Effector memory CD4-positive, alpha-beta T cell (primary cell): Measurements from ENCODE around the gene FNDC3B.

Experiments
- DNase-seq, 3 donors: peaks; one replicate each; pipeline ENCODE4 v3.0.0-alpha.2; 2020
- H3K27ac ChIP-seq: 2 replicates; pipeline ENCODE4 v1.7.0; 2013; ENCODE audit warnings: mild to moderate bottlenecking, low read length, moderate library complexity; ENCODE audit not compliant: insufficient read depth, poor library complexity, severe bottlenecking
- H3K27me3 ChIP-seq: replicated peaks from 2 replicates; pipeline ENCODE4 v1.7.0; 2013; ENCODE audit warnings: mild to moderate bottlenecking, low read length; ENCODE audit not compliant: insufficient read depth, control insufficient read depth, poor library complexity, severe bottlenecking
- H3K36me3 ChIP-seq: 2 replicates; pipeline ENCODE4 v1.7.0; 2013; ENCODE audit warnings: mild to moderate bottlenecking, low read length, moderate library complexity; ENCODE audit not compliant: control insufficient read depth, insufficient read depth
- H3K4me1 ChIP-seq: 2 replicates; pipeline ENCODE4 v1.7.0; 2013; ENCODE audit warnings: low read length, mild to moderate bottlenecking; ENCODE audit not compliant: control insufficient read depth, insufficient read depth, poor library complexity, severe bottlenecking
- H3K4me3 ChIP-seq: 2 replicates; pipeline ENCODE4 v1.7.0; 2013; ENCODE audit warnings: low read length, low read depth, mild to moderate bottlenecking; ENCODE audit not compliant: insufficient read depth, poor library complexity, severe bottlenecking
- H3K9me3 ChIP-seq: 2 replicates; pipeline ENCODE4 v1.7.0; 2013; ENCODE audit warnings: mild to moderate bottlenecking, low read length, moderate library complexity; ENCODE audit not compliant: control insufficient read depth

FNDC3B gene

GRCh38 chr3:172191629-172192028 is 152.3 kb downstream of the FNDC3B start:
- Histone ChIP-seq H3K9me3 (no peaks in the 10 kb centered on the region), H3K27me3 (no peaks in the 10 kb centered on the region), H3K36me3 (no peaks in the 10 kb centered on the region), H3K4me1 (no peaks in the 10 kb centered on the region), H3K27ac (no peak overlapping the region), H3K4me3 (no peak overlapping the region)
- DNase-seq, result no peak

- Histone ChIP-seq H3K4me3 (no peak overlapping the region), H3K36me3 (no peaks in the 10 kb centered on the region), H3K27me3 (no peaks in the 10 kb centered on the region), H3K4me1 (no peaks in the 10 kb centered on the region), H3K9me3 (no peaks in the 10 kb centered on the region), H3K27ac (no peak overlapping the region)
- no peak for DNase-seq
Observed at GRCh38 chr3:172192830-172193415, 153.5 kb downstream of the FNDC3B start.

GRCh38 chr3:172193436-172193835 is 154.1 kb downstream of the FNDC3B start:
- H3K27me3 ChIP-seq, result no peaks in the 10 kb centered on the region
- no peak overlapping the region for H3K4me3 ChIP-seq
- no peak overlapping the region for H3K27ac ChIP-seq
- DNase-seq, result no peak
- no peaks in the 10 kb centered on the region for H3K4me1 ChIP-seq
- H3K36me3 ChIP-seq, result no peaks in the 10 kb centered on the region
- no peaks in the 10 kb centered on the region for H3K9me3 ChIP-seq

- H3K36me3 ChIP-seq, result no peaks in the 10 kb centered on the region
- DNase-seq, result no peak
- H3K27ac ChIP-seq, result no peak overlapping the region
- H3K27me3 ChIP-seq, result no peaks in the 10 kb centered on the region
- no peaks in the 10 kb centered on the region for H3K4me1 ChIP-seq
- H3K9me3 ChIP-seq, result no peaks in the 10 kb centered on the region
- H3K4me3 ChIP-seq, result no peak overlapping the region
Observed at GRCh38 chr3:172194702-172195406, 155.5 kb downstream of the FNDC3B start.

- no peak overlapping the region for H3K27ac ChIP-seq
- H3K9me3 ChIP-seq, result no peaks in the 10 kb centered on the region
- no peaks in the 10 kb centered on the region for H3K4me1 ChIP-seq
Observed at GRCh38 chr3:172195407-172195754, 156.0 kb downstream of the FNDC3B start.

GRCh38 chr3:172197344-172197743 is 158.0 kb downstream of the FNDC3B start:
- no peak for DNase-seq
- no peaks in the 10 kb centered on the region for H3K4me1 ChIP-seq
- H3K36me3 ChIP-seq, result no peaks in the 10 kb centered on the region
- H3K27me3 ChIP-seq, result no peaks in the 10 kb centered on the region
- no peak overlapping the region for H3K27ac ChIP-seq
- no peaks in the 10 kb centered on the region for H3K9me3 ChIP-seq
- H3K4me3 ChIP-seq, result no peak overlapping the region

More at GRCh38 chr3:172195407-172195754, 156.0 kb downstream of the FNDC3B start:
- Histone ChIP-seq H3K27me3 (no peaks in the 10 kb centered on the region), H3K36me3 (no peaks in the 10 kb centered on the region), H3K4me3 (no peak overlapping the region)
- no peak for DNase-seq

- DNase-seq, result no peak
- Histone ChIP-seq H3K27ac (no peak overlapping the region), H3K36me3 (no peaks in the 10 kb centered on the region), H3K9me3 (no peaks in the 10 kb centered on the region), H3K27me3 (no peaks in the 10 kb centered on the region), H3K4me3 (no peak overlapping the region), H3K4me1 (no peaks in the 10 kb centered on the region)
Observed at GRCh38 chr3:172198428-172198827, 159.1 kb downstream of the FNDC3B start.

- Histone ChIP-seq H3K4me1 (no peaks in the 10 kb centered on the region), H3K4me3 (no peak overlapping the region), H3K27ac (no peak overlapping the region), H3K9me3 (peaks cover under 1% of the 10 kb centered on the region), H3K27me3 (no peaks in the 10 kb centered on the region), H3K36me3 (no peaks in the 10 kb centered on the region)
- DNase-seq, result no peak
Observed at GRCh38 chr3:172199850-172200369, 160.5 kb downstream of the FNDC3B start.

- no peak overlapping the region for H3K27ac ChIP-seq
- H3K9me3 ChIP-seq, result peaks cover 8% of the 10 kb centered on the region
- no peaks in the 10 kb centered on the region for H3K36me3 ChIP-seq
- no peak for DNase-seq
- no peaks in the 10 kb centered on the region for H3K27me3 ChIP-seq
- no peak overlapping the region for H3K4me3 ChIP-seq
- H3K4me1 ChIP-seq, result no peaks in the 10 kb centered on the region
Observed at GRCh38 chr3:172201136-172201869, 161.9 kb downstream of the FNDC3B start.

GRCh38 chr3:172201870-172202236 is 162.5 kb downstream of the FNDC3B start:
- Histone ChIP-seq H3K36me3 (no peaks in the 10 kb centered on the region), H3K9me3 (peaks cover 8% of the 10 kb centered on the region), H3K27ac (no peak overlapping the region), H3K4me1 (no peaks in the 10 kb centered on the region), H3K27me3 (no peaks in the 10 kb centered on the region), H3K4me3 (no peak overlapping the region)
- no peak for DNase-seq
